ENCODE measurements around the gene WSCD1. TPM values are rescaled to one million over a fixed set of nuclear protein-coding genes. Genes with fewer than 3 reads are reported as not detected.

WSCD1 gene
- total RNA-seq, 1 experiment from 2014 or later, result not detected

GRCh38 chr17:6173653-6174052 lies 103.5 kb downstream of the WSCD1 start:
- Histone ChIP-seq H3K4me1 (ENCODE audit: low read length) (no peaks in the 10 kb centered on the region), H3K9me3 (ENCODE audit: low read length) (no peaks in the 10 kb centered on the region), H4K20me1 (ENCODE audit: insufficient read depth, low read depth, low read length) (no peaks in the 10 kb centered on the region), H3K36me3 (ENCODE audit: insufficient read depth, low read length) (no peaks in the 10 kb centered on the region), H3K27ac (ENCODE audit: low read length) (no peak overlapping the region), H3K9ac (ENCODE audit: low read length) (no peak overlapping the region), H3K4me2 (ENCODE audit: low read depth, low read length, poor library complexity, severe bottlenecking) (no peak overlapping the region), H3K4me3 (ENCODE audit: low read length) (no peak overlapping the region), H3K79me2 (ENCODE audit: low read length) (no peaks in the 10 kb centered on the region), H3K9me2 (replicated peaks; ENCODE audit: insufficient read depth, low read length) (no peaks in the 10 kb centered on the region), H2AFZ (ENCODE audit: low read length) (no peak overlapping the region), H3K27me3 (ENCODE audit: low read length) (no peaks in the 10 kb centered on the region)
- no peak for DNase-seq
